ENCODE results near the gene DNAH17. TPM values are rescaled to one million over a fixed set of nuclear protein-coding genes. Genes with fewer than 3 reads are reported as not detected.

Gene DNAH17
- total RNA-seq, 2 donors from 2014 or later, result 0.21 to 0.87 TPM

DNA sequence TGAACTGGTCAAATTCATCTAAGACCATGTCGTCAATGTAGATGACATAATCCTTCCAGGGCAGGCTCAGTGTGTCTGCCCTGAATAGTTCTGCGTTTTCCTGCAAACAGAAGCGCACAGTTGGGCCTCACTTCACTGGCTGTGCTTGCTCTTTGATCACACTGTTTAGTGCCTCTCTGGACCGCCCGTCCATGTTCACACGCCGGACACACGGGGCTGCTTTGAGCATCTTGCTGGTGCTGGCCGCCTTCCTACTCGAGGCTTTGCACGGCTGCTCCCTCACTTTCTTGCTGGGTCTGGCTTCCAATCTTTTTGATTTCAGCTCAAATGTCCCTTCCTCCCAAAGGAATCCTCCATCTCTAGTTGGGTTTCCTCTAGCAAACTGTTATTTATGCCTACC, 37.4 kb downstream of the DNAH17 start:
- DNase-seq (no peak), ATAC-seq (no peak)
- no peaks in the 10 kb centered on the region for H3K36me3 Mint-ChIP-seq (ENCODE audit: low read depth)
- H3K9me3 ChIP-seq (ENCODE audit: control insufficient read depth, low read length, poor library complexity, severe bottlenecking), result no peaks in the 10 kb centered on the region
- H3K4me1 Mint-ChIP-seq, result peaks cover 26% of the 10 kb centered on the region
- H3K4me3 Mint-ChIP-seq, result no peak overlapping the region
- H3K27me3 Mint-ChIP-seq, result no peaks in the 10 kb centered on the region
- no peak overlapping the region for H3K27ac Mint-ChIP-seq

DNA sequence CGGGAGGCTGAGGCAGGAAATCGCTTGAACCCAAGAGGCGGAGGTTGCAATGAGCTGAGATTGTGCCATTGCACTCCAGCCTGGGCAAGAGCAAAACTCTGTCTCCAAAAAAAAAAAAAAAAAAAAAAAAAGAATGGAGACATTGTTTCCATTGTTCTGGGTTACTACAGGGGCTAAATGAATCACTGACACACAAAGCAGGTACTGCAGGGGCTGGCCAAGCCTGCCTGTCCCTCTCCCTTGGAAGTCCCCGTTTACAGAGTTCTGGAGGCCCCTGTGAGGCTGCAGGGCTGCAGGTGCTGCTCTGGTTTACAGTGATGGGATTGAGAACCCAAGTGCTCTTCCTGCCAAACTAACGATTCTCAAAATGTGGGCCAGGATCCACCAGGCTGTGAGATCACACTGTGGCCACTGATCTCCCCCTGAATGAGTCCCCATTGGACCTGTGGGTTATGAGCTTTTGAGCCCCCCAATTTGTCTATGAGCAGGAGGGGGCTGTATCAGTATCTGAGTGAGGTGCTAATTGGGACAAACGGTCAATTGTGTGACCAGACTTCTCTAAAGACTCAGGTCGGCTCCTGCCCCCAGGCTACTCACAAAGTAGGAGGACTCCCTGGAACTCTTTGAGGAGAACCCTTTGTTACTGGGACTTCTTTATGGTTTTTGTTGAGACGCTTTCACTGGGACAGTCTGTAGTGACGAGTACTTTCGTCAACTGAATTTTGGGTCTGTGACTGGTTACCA, 39.0 kb downstream of the DNAH17 start:
- peaks cover 35% of the 10 kb centered on the region for H3K4me1 Mint-ChIP-seq
- no peaks in the 10 kb centered on the region for H3K9me3 ChIP-seq (ENCODE audit: control insufficient read depth, low read length, poor library complexity, severe bottlenecking)
- no peaks in the 10 kb centered on the region for H3K27me3 Mint-ChIP-seq
- no peak overlapping the region for H3K4me3 Mint-ChIP-seq
- ATAC-seq, result no peak
- no peak for DNase-seq
- peak overlapping the region; percentile 82 for H3K27ac Mint-ChIP-seq
- no peaks in the 10 kb centered on the region for H3K36me3 Mint-ChIP-seq (ENCODE audit: low read depth)

DNA sequence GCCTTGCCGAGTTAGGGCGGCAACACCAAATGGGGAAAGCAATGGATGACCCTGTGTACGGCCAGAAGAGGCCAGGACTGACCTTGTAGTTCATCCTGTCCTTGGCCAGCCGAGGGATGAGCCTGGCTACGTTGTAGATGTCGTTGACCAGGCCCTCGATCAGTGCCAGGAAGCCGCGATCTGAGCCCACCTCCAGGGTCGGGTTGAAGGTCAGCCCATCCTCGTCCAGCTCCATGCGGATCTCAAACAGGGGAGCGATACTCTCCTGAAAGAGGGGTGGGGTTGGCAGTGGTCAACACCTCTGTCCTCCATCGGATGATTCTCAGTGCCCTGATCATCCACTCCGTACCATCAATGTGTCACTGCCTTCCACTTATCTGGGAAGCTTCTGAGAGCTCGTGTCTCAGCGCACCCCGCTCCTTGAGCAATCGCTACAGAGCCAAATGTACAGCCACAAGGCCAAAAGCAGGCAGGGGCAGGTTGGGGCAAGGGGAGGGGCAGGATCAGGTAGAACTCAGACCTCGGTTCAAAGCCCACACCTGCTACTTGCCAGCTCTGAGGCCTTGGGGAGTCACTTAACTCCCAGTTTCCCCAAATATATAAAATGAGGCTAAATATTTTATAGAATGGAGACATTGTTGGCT, 39.9 kb downstream of the DNAH17 start:
- peaks cover 40% of the 10 kb centered on the region for H3K4me1 Mint-ChIP-seq
- no peaks in the 10 kb centered on the region for H3K9me3 ChIP-seq (ENCODE audit: control insufficient read depth, low read length, poor library complexity, severe bottlenecking)
- no peak overlapping the region for H3K4me3 Mint-ChIP-seq
- DNase-seq, result no peak
- no peaks in the 10 kb centered on the region for H3K36me3 Mint-ChIP-seq (ENCODE audit: low read depth)
- H3K27ac Mint-ChIP-seq, result peak overlapping the region; percentile 87
- no peak for ATAC-seq
- no peaks in the 10 kb centered on the region for H3K27me3 Mint-ChIP-seq

DNA sequence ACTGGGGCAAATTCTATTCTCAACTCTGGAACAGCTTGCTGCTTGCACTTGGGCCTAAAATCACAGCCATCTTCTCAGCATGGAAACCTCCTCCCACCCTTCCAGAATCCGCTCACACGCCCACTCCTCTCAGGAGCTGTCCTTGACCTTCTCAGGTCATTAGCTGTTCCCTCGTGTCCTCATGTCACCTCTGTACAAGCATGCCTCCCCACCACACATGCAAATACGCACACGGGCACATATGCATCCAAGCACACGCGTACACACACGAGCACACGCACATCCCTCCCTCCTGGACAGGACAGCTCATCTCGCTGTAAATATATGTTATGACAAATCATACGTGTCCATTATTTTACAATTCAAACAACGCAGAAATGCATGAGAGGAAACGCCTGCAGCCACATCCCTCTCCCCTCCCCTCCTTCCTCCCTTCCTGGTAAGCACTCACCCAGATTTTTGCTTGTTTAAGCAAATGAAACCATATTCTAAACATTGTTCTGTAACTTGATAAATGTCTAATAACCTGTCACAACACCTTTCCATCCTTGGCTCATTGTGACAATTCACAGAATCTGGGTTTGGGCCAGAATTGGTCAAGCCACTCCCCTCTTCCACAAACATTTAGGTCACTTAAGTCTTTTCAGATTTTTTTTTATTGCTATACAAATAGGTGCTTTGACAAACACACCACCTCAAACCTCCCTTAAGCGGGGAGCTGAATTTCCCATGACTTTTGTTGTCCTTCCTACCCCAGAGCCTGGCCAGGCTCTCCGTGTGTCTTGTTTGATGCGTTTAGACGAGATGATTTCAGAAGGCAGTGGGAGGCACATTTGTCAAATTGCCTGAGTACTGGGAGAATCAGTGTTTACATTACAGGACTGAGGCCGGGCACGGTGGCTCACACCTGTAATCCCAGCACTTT, 41.7 kb downstream of the DNAH17 start:
- ATAC-seq (peak; percentile 56), DNase-seq (no peak)
- Mint-ChIP-seq H3K4me1 (peaks cover 47% of the 10 kb centered on the region), H3K4me3 (peak overlapping the region; percentile 92), H3K27me3 (no peaks in the 10 kb centered on the region), H3K36me3 (ENCODE audit: low read depth) (no peaks in the 10 kb centered on the region), H3K27ac (peak overlapping the region; percentile 87)
- H3K9me3 ChIP-seq (ENCODE audit: control insufficient read depth, low read length, poor library complexity, severe bottlenecking), result no peaks in the 10 kb centered on the region

DNA sequence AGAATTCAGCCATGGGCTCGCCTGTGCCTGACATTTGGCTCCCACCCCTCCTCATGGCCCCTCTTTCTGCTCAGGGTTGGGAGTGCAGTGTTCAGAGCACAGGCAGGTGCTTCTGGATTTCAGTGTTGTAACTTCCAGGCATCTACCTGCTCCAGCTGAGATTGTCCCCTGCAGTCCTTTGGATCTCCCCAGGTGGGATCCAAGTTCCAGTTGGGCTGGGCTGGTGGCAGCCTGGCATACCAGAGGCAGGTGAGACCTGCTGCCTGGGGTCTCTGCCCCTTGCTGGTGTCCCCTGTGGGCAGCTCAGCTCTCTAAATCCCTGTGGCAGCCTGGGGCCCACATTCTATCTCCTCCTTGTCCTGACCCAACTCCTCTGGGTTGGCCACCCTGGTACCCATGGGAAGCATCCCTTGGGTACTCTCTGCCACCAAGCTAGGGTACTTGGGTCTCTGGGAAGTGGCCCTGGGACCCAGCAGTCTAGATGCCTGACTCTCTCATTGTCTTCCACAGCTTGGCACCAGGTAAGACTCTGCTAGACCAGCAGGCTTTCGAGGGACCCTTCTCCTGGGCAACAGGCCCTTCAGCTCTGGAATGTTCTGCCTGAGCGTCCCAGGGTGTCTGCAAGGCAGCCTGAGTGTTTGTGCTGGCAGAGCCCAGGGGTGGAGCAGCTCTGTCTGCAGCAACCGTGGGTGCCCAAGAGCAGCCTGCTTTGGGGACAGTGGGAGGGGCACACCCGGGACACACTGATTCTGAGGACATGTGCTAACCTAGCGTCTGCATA, 42.5 kb downstream of the DNAH17 start:
- peaks cover 44% of the 10 kb centered on the region for H3K4me1 Mint-ChIP-seq
- H3K4me3 Mint-ChIP-seq, result peak overlapping the region; percentile 92
- H3K9me3 ChIP-seq (ENCODE audit: control insufficient read depth, low read length, poor library complexity, severe bottlenecking), result no peaks in the 10 kb centered on the region
- no peaks in the 10 kb centered on the region for H3K27me3 Mint-ChIP-seq
- no peaks in the 10 kb centered on the region for H3K36me3 Mint-ChIP-seq (ENCODE audit: low read depth)
- ATAC-seq (peak; percentile 72), DNase-seq (no peak)
- H3K27ac Mint-ChIP-seq, result peak overlapping the region; percentile 87

DNA sequence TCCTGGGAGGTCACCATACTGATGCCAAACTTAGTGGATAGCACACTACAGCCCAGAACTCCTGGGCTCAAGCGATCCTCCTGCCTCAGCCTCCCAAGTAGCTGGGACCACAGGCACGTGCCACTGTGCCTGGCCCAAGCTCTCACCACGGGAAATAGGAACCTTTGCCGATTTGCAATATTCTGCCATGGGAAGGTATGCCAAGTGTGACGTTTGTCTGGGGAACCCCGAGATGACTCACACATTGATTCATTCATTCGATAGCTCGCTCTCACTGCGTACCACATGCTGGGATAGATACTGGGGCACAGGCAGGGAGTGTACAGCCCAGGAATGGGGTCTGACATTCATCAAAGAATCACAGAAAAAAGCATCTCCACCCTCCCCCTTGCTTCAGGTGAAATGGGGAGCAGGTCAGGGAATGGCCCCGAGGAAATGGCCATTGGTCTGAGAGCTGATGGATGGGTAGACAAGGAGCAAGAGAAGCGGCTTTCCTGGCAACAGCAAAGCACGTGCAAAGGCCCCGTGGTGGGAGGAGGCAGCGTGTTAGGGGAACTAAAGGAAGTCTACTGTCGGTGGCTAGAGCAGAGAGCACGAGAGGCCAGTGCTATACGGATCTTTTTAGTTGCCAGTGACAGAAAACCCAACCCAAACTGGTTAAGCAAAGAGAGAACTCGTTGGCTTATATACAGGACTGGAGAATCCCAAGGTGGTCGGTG, 44.1 kb downstream of the DNAH17 start:
- H3K9me3 ChIP-seq (ENCODE audit: control insufficient read depth, low read length, poor library complexity, severe bottlenecking), result no peaks in the 10 kb centered on the region
- Mint-ChIP-seq H3K27me3 (no peaks in the 10 kb centered on the region), H3K36me3 (ENCODE audit: low read depth) (no peaks in the 10 kb centered on the region), H3K4me1 (peaks cover 41% of the 10 kb centered on the region), H3K27ac (peak overlapping the region; percentile 92), H3K4me3 (no peak overlapping the region)
- DNase-seq (no peak), ATAC-seq (peak; percentile 60)

DNA sequence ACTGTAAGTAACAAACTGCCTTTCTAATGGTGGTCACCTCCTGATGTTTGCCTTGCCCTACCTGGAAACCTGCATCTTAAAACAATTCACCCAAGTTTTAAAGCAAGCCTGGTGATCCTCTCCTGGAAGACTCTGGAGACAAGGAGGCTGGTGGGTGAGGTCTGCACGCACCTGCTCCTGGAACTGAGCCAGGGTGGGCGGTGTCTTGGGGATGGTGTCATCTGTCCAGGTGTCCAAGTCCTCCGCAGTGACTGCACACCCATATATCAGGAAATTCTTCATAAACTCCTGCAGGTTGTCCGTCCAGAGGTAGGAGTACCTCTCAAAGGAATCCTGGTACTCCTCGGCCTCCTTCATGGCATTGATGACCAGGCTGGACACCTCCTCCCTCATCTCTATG, 44.9 kb downstream of the DNAH17 start:
- H3K4me1 Mint-ChIP-seq, result peaks cover 41% of the 10 kb centered on the region
- H3K27ac Mint-ChIP-seq, result peak overlapping the region; percentile 92
- ATAC-seq (no peak), DNase-seq (no peak)
- H3K4me3 Mint-ChIP-seq, result no peak overlapping the region
- H3K36me3 Mint-ChIP-seq (ENCODE audit: low read depth), result no peaks in the 10 kb centered on the region
- H3K27me3 Mint-ChIP-seq, result no peaks in the 10 kb centered on the region
- H3K9me3 ChIP-seq (ENCODE audit: control insufficient read depth, low read length, poor library complexity, severe bottlenecking), result no peaks in the 10 kb centered on the region

DNA sequence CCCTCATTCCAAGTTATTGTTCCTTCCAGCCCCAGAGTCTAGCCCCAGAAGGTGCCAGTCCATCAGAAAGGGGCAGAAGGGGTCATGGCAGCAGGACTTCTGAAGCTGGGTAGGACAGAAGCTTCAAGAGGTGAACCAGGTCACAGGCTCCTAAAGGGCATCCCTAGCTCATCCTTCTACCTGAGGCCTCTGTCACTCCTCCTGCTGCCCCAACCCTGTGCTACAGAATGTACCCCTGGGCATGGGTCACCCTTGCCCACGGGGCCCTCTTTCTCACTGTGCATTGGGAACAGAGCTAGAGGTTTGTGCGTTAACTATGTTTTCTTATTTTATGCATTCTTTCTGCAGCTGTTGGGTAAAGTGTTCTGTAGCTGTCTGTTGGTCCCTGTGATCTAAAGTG, 46.5 kb downstream of the DNAH17 start:
- Mint-ChIP-seq H3K4me3 (no peak overlapping the region), H3K27ac (no peak overlapping the region), H3K27me3 (no peaks in the 10 kb centered on the region), H3K4me1 (peaks cover 37% of the 10 kb centered on the region), H3K36me3 (ENCODE audit: low read depth) (no peaks in the 10 kb centered on the region)
- ATAC-seq (no peak), DNase-seq (no peak)
- no peaks in the 10 kb centered on the region for H3K9me3 ChIP-seq (ENCODE audit: control insufficient read depth, low read length, poor library complexity, severe bottlenecking)

DNA sequence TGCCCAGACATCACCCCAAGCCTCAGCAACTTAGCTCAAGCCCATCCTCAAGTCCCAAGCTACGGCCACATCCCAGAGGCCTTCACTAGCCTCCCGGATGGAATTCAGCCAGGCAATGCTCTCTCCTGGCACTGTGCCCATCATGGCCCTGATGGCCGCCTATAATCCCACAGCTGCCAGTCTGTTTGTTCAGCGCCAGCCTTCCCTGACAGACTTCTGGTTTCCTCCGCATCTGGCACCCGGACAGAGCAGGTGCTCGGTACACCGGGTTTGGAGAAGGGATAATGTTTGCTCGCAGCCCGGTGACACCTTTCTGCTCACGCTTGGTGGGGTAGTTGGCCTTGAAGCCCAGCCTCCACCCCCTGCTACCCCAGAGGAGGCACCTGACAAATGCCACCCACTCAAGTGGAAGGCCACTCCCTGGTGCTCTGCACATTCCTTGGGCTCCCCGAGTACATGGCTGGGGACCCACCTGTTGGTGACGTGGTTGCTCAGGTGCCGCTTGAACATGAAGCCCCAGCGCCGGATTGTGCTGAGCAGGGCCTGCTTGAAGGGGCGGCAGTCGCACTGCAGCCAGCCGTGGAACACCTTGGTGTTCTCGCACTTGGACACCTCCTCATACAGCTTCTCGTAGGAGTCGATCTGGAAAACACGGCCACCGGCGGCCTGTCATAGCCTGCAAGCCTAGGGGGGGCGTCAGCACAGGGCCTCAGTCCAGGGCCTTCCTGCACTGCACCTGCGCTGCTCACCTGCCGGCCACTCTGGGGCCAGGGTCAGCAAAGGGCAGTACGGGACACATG, 47.1 kb downstream of the DNAH17 start:
- no peak overlapping the region for H3K27ac Mint-ChIP-seq
- peaks cover 30% of the 10 kb centered on the region for H3K4me1 Mint-ChIP-seq
- no peak overlapping the region for H3K4me3 Mint-ChIP-seq

DNA sequence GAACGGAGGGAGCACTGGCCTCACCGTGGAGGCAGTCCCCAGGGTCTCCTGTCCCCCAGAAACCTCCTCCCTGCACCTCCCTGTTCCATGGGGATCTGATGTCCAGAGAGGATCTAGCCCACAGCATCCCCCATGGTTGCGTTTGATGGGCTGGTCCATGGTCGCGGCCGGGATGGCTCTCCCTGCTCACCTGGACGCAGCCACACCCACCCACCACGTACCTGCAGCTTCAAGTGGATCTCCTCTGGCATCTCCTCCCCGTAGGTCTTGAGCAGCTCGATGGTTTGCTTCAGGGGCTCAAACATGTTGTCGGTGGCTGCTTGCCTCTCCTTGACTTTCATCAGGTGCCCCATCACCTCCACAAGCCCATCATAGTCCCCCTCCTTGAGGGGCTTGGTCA, 47.9 kb downstream of the DNAH17 start:
- no peak for ATAC-seq
- no peaks in the 10 kb centered on the region for H3K9me3 ChIP-seq (ENCODE audit: control insufficient read depth, low read length, poor library complexity, severe bottlenecking)
- H3K36me3 Mint-ChIP-seq (ENCODE audit: low read depth), result no peaks in the 10 kb centered on the region
- H3K4me3 Mint-ChIP-seq, result no peak overlapping the region
- H3K27me3 Mint-ChIP-seq, result no peaks in the 10 kb centered on the region
- DNase-seq, result no peak
- H3K4me1 Mint-ChIP-seq, result peaks cover 22% of the 10 kb centered on the region
- no peak overlapping the region for H3K27ac Mint-ChIP-seq

More for the DNA sequence above, 47.1 kb downstream of the DNAH17 start:
- Mint-ChIP-seq H3K27me3 (no peaks in the 10 kb centered on the region), H3K36me3 (ENCODE audit: low read depth) (no peaks in the 10 kb centered on the region)
- H3K9me3 ChIP-seq (ENCODE audit: control insufficient read depth, low read length, poor library complexity, severe bottlenecking), result no peaks in the 10 kb centered on the region
- ATAC-seq, result no peak
- no peak for DNase-seq

DNA sequence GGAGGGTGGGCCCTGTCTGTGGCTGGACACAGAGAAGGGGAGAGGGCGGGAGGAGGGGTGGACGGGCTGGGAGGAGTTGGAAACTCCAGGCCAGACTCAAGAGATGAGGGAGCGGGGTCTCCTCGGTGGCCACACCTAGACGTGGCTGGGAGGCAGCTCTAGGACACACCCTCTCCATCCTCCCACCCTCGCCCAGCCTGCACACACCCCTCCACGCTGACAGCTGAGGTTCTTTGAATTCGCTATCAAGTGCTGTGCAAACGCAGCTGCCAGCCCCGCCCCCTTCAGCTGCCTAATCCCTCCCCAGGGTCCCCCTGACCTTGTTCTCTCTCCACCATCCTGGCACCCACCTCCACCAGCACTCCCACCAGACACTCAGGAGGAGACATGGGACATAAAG, 48.7 kb downstream of the DNAH17 start:
- ATAC-seq (no peak), DNase-seq (no peak)
- Mint-ChIP-seq H3K36me3 (ENCODE audit: low read depth) (no peaks in the 10 kb centered on the region), H3K4me1 (peaks cover 19% of the 10 kb centered on the region), H3K27ac (no peak overlapping the region), H3K27me3 (no peaks in the 10 kb centered on the region), H3K4me3 (no peak overlapping the region)
- no peaks in the 10 kb centered on the region for H3K9me3 ChIP-seq (ENCODE audit: control insufficient read depth, low read length, poor library complexity, severe bottlenecking)

DNA sequence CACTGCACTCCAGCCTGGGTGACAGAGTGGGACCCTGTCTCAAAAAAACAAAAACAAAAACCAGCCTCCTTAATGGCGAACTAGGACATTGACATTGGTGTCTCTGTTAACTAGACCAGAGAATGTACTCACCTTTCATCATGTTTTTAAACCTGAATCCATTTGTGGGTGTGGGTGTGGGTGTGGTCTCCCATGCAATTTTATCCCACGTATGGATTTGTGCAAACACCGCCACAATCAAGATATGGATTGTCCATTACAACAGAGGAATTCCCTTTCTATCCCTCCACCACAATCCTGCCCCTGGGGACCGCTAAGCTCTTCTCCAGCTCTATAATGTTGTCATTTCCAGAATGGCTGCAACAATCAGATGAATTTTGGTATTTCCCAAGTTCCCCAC, 49.9 kb downstream of the DNAH17 start:
- Mint-ChIP-seq H3K27ac (no peak overlapping the region), H3K27me3 (no peaks in the 10 kb centered on the region), H3K4me3 (no peak overlapping the region), H3K4me1 (peaks cover 14% of the 10 kb centered on the region), H3K36me3 (ENCODE audit: low read depth) (no peaks in the 10 kb centered on the region)
- no peaks in the 10 kb centered on the region for H3K9me3 ChIP-seq (ENCODE audit: control insufficient read depth, low read length, poor library complexity, severe bottlenecking)
- DNase-seq (no peak), ATAC-seq (no peak)
